ENCODE data around the gene FOXK1.
"Not testable (repeated sequence)": the region's sequence is repeated elsewhere in the genome, so short reads cannot be mapped to it uniquely, and the experiment has no call there.

The FOXK1 gene

GRCh38 chr7:4799508-4800268, 117.6 kb downstream of the FOXK1 start:
- TF ChIP-seq CTCF (IDR thresholded peaks at IDR 0.05; ENCODE audit: low read depth, low read length) (no peak), EZH2phosphoT487 (IDR thresholded peaks at IDR 0.05; ENCODE audit: low read depth) (no peak)
- no peak overlapping the region for H3K27ac ChIP-seq (ENCODE audit: low read length)
- no peaks in the 10 kb centered on the region for H3K27me3 ChIP-seq (ENCODE audit: low read depth, low read length)
- no peak overlapping the region for H3K9ac ChIP-seq (ENCODE audit: low read length)
- H3K4me2 ChIP-seq (ENCODE audit: low read length) = no peak overlapping the region
- no peak overlapping the region for H3K4me3 ChIP-seq (ENCODE audit: low read length)
- H3K36me3 ChIP-seq (replicated peaks; ENCODE audit: low read depth, low read length) = no peaks in the 10 kb centered on the region
- no peaks in the 10 kb centered on the region for H4K20me1 ChIP-seq (ENCODE audit: insufficient read depth, low read length)
- no peaks in the 10 kb centered on the region for H3K9me3 ChIP-seq (ENCODE audit: insufficient read depth, low read length)
- no peaks in the 10 kb centered on the region for H3K79me2 ChIP-seq (ENCODE audit: low read length)
- no peak overlapping the region for H2AFZ ChIP-seq (ENCODE audit: low read depth, low read length)
- H3K4me1 ChIP-seq (ENCODE audit: low read length) = no peaks in the 10 kb centered on the region

GRCh38 chr7:4800487-4800886, 118.4 kb downstream of the FOXK1 start:
- TF ChIP-seq CTCF (IDR thresholded peaks at IDR 0.05; ENCODE audit: low read depth, low read length) (no peak), EZH2phosphoT487 (IDR thresholded peaks at IDR 0.05; ENCODE audit: low read depth) (no peak)
- H3K79me2 ChIP-seq (ENCODE audit: low read length) = no peaks in the 10 kb centered on the region
- no peak overlapping the region for H3K9ac ChIP-seq (ENCODE audit: low read length)
- no peak overlapping the region for H2AFZ ChIP-seq (ENCODE audit: low read depth, low read length)
- no peaks in the 10 kb centered on the region for H3K9me3 ChIP-seq (ENCODE audit: insufficient read depth, low read length)
- H3K27me3 ChIP-seq (ENCODE audit: low read depth, low read length) = no peaks in the 10 kb centered on the region
- no peaks in the 10 kb centered on the region for H3K36me3 ChIP-seq (replicated peaks; ENCODE audit: low read depth, low read length)
- no peak overlapping the region for H3K4me3 ChIP-seq (ENCODE audit: low read length)
- no peaks in the 10 kb centered on the region for H3K4me1 ChIP-seq (ENCODE audit: low read length)
- no peak overlapping the region for H3K4me2 ChIP-seq (ENCODE audit: low read length)
- no peak overlapping the region for H3K27ac ChIP-seq (ENCODE audit: low read length)
- no peaks in the 10 kb centered on the region for H4K20me1 ChIP-seq (ENCODE audit: insufficient read depth, low read length)

- TF ChIP-seq EZH2phosphoT487 (IDR thresholded peaks at IDR 0.05; ENCODE audit: low read depth) = no peak
- TF ChIP-seq CTCF (IDR thresholded peaks at IDR 0.05; ENCODE audit: low read depth, low read length) = no peak
- Histone ChIP-seq H3K4me2 (ENCODE audit: low read length) (no peak overlapping the region), H3K27me3 (ENCODE audit: low read depth, low read length) (no peaks in the 10 kb centered on the region), H3K9me3 (ENCODE audit: insufficient read depth, low read length) (no peaks in the 10 kb centered on the region), H4K20me1 (ENCODE audit: insufficient read depth, low read length) (no peaks in the 10 kb centered on the region), H3K27ac (ENCODE audit: low read length) (no peak overlapping the region), H3K79me2 (ENCODE audit: low read length) (no peaks in the 10 kb centered on the region), H2AFZ (ENCODE audit: low read depth, low read length) (no peak overlapping the region), H3K4me3 (ENCODE audit: low read length) (no peak overlapping the region), H3K9ac (ENCODE audit: low read length) (no peak overlapping the region), H3K4me1 (ENCODE audit: low read length) (no peaks in the 10 kb centered on the region), H3K36me3 (replicated peaks; ENCODE audit: low read depth, low read length) (no peaks in the 10 kb centered on the region)
Measured at GRCh38 chr7:4800926-4801838, 119.1 kb downstream of the FOXK1 start.

GRCh38 chr7:4801839-4802231, 119.7 kb downstream of the FOXK1 start:
- no peak for TF ChIP-seq CTCF (IDR thresholded peaks at IDR 0.05; ENCODE audit: low read depth, low read length)
- no peak for TF ChIP-seq EZH2phosphoT487 (IDR thresholded peaks at IDR 0.05; ENCODE audit: low read depth)
- H3K9ac ChIP-seq (ENCODE audit: low read length) = no peak overlapping the region
- H3K4me3 ChIP-seq (ENCODE audit: low read length) = no peak overlapping the region

GRCh38 chr7:4802577-4802976, 120.5 kb downstream of the FOXK1 start:
- H3K4me3 ChIP-seq (ENCODE audit: low read length); H3K27me3 ChIP-seq (ENCODE audit: low read depth, low read length); H2AFZ ChIP-seq (ENCODE audit: low read depth, low read length); H4K20me1 ChIP-seq (ENCODE audit: insufficient read depth, low read length); H3K79me2 ChIP-seq (ENCODE audit: low read length); H3K4me2 ChIP-seq (ENCODE audit: low read length); H3K9me3 ChIP-seq (ENCODE audit: insufficient read depth, low read length); H3K36me3 ChIP-seq (replicated peaks; ENCODE audit: low read depth, low read length); H3K4me1 ChIP-seq (ENCODE audit: low read length); H3K27ac ChIP-seq (ENCODE audit: low read length); H3K9ac ChIP-seq (ENCODE audit: low read length): not testable (repeated sequence)

More at GRCh38 chr7:4801839-4802231, 119.7 kb downstream of the FOXK1 start:
- H3K4me2 ChIP-seq (ENCODE audit: low read length) = no peak overlapping the region
- H4K20me1 ChIP-seq (ENCODE audit: insufficient read depth, low read length) = no peaks in the 10 kb centered on the region
- H3K36me3 ChIP-seq (replicated peaks; ENCODE audit: low read depth, low read length) = no peaks in the 10 kb centered on the region
- H3K9me3 ChIP-seq (ENCODE audit: insufficient read depth, low read length) = no peaks in the 10 kb centered on the region
- no peak overlapping the region for H3K27ac ChIP-seq (ENCODE audit: low read length)
- no peaks in the 10 kb centered on the region for H3K79me2 ChIP-seq (ENCODE audit: low read length)
- no peak overlapping the region for H2AFZ ChIP-seq (ENCODE audit: low read depth, low read length)
- no peaks in the 10 kb centered on the region for H3K27me3 ChIP-seq (ENCODE audit: low read depth, low read length)
- H3K4me1 ChIP-seq (ENCODE audit: low read length) = no peaks in the 10 kb centered on the region
